Measurements from ENCODE around the gene RNF182. TPM values are rescaled to one million over a fixed set of nuclear protein-coding genes. Genes with fewer than 3 reads are reported as not detected.
"Not testable (repeated sequence)": the region's sequence is repeated elsewhere in the genome, so short reads cannot be mapped to it uniquely, and the experiment has no call there.

RNF182 gene
- total and polyA plus RNA-seq, 2 donors (not counting 1 experiment from before 2014, with no cell fraction given), result 2.5 to 14.1 TPM

- Histone ChIP-seq H3K27me3 (ENCODE audit: control insufficient read depth, insufficient read depth, low read length) (no peaks in the 10 kb centered on the region), H3K4me1 (ENCODE audit: control insufficient read depth, extremely low read depth, insufficient read depth, low read length) (no peaks in the 10 kb centered on the region), H3K79me2 (ENCODE audit: control insufficient read depth, insufficient read depth, low read length) (peaks cover 2% of the 10 kb centered on the region), H2AFZ (ENCODE audit: low read length) (no peak overlapping the region), H3K9ac (ENCODE audit: insufficient read depth, low read length) (no peak overlapping the region), H3K4me2 (ENCODE audit: extremely low read depth, insufficient read depth, low read length) (no peak overlapping the region), H3K9me3 (ENCODE audit: control insufficient read depth, insufficient read depth, low read depth, low read length) (no peaks in the 10 kb centered on the region), H3K27ac (ENCODE audit: insufficient read depth, low read length) (no peak overlapping the region), H3K4me3 (replicated peaks in 1 of 4; ENCODE audit: control extremely low read depth in 1 of 4, insufficient read depth in 1 of 4, low read depth in 3 of 4, low read length in 4 of 4) (no peak overlapping the region), H4K20me1 (ENCODE audit: control insufficient read depth, extremely low read depth, insufficient read depth, low read length) (no peaks in the 10 kb centered on the region), H3K36me3 (ENCODE audit: control insufficient read depth, insufficient read depth, low read length) (no peaks in the 10 kb centered on the region)
- TF ChIP-seq CTCF (conservative IDR thresholded peaks at IDR 0.05 in 1 of 2, IDR thresholded peaks at IDR 0.05 in 1 of 2; ENCODE audit: low read depth in 1 of 2, low read length in 2 of 2) (no peak), EZH2 (IDR thresholded peaks at IDR 0.05; ENCODE audit: low read length, missing control alignments) (no peak)
- no peak for DNase-seq (ENCODE audit: low read depth in 2 of 2)
Measured at GRCh38 chr6:13935190-13935880, 10.6 kb downstream of the RNF182 start.

GRCh38 chr6:13935881-13936261, 11.1 kb downstream of the RNF182 start:
- DNase-seq (ENCODE audit: low read depth in 2 of 2); H3K4me3 ChIP-seq (replicated peaks in 1 of 4; ENCODE audit: control extremely low read depth in 1 of 4, insufficient read depth in 1 of 4, low read depth in 3 of 4, low read length in 4 of 4); H4K20me1 ChIP-seq (ENCODE audit: control insufficient read depth, extremely low read depth, insufficient read depth, low read length); H3K27ac ChIP-seq (ENCODE audit: insufficient read depth, low read length); H3K27me3 ChIP-seq (ENCODE audit: control insufficient read depth, insufficient read depth, low read length); H3K4me1 ChIP-seq (ENCODE audit: control insufficient read depth, extremely low read depth, insufficient read depth, low read length); H2AFZ ChIP-seq (ENCODE audit: low read length); H3K79me2 ChIP-seq (ENCODE audit: control insufficient read depth, insufficient read depth, low read length); H3K9me3 ChIP-seq (ENCODE audit: control insufficient read depth, insufficient read depth, low read depth, low read length); H3K9ac ChIP-seq (ENCODE audit: insufficient read depth, low read length); H3K4me2 ChIP-seq (ENCODE audit: extremely low read depth, insufficient read depth, low read length); H3K36me3 ChIP-seq (ENCODE audit: control insufficient read depth, insufficient read depth, low read length): not testable (repeated sequence)

- no peak for DNase-seq (ENCODE audit: low read depth in 2 of 2)
- H3K79me2 ChIP-seq (ENCODE audit: control insufficient read depth, insufficient read depth, low read length), result no peaks in the 10 kb centered on the region
- no peak overlapping the region for H3K27ac ChIP-seq (ENCODE audit: insufficient read depth, low read length)
- no peak overlapping the region for H3K4me2 ChIP-seq (ENCODE audit: extremely low read depth, insufficient read depth, low read length)
- H4K20me1 ChIP-seq (ENCODE audit: control insufficient read depth, extremely low read depth, insufficient read depth, low read length), result no peaks in the 10 kb centered on the region
- no peak overlapping the region for H2AFZ ChIP-seq (ENCODE audit: low read length)
- H3K4me1 ChIP-seq (ENCODE audit: control insufficient read depth, extremely low read depth, insufficient read depth, low read length), result no peaks in the 10 kb centered on the region
- no peak overlapping the region for H3K9ac ChIP-seq (ENCODE audit: insufficient read depth, low read length)
- H3K27me3 ChIP-seq (ENCODE audit: control insufficient read depth, insufficient read depth, low read length), result no peaks in the 10 kb centered on the region
- no peak overlapping the region for H3K4me3 ChIP-seq (replicated peaks in 1 of 4; ENCODE audit: control extremely low read depth in 1 of 4, insufficient read depth in 1 of 4, low read depth in 3 of 4, low read length in 4 of 4)
- TF ChIP-seq EZH2 (IDR thresholded peaks at IDR 0.05; ENCODE audit: low read length, missing control alignments), result no peak
- TF ChIP-seq CTCF (conservative IDR thresholded peaks at IDR 0.05 in 1 of 2, IDR thresholded peaks at IDR 0.05 in 1 of 2; ENCODE audit: low read depth in 1 of 2, low read length in 2 of 2), result no peak
- H3K36me3 ChIP-seq (ENCODE audit: control insufficient read depth, insufficient read depth, low read length), result no peaks in the 10 kb centered on the region
- H3K9me3 ChIP-seq (ENCODE audit: control insufficient read depth, insufficient read depth, low read depth, low read length), result no peaks in the 10 kb centered on the region
Measured at GRCh38 chr6:13941902-13942301, 17.1 kb downstream of the RNF182 start.
